Endothelial cell of umbilical vein (primary cell): ENCODE data around the gene NR6A1.

ENCODE experiments used
- POLR2A ChIP-seq: IDR thresholded peaks from 2 replicates; pipeline ENCODE4 v1.6.1; 2012; ENCODE audit warnings: low read depth, mild to moderate bottlenecking, control low read depth, low read length
- POLR2AphosphoS5 ChIP-seq: IDR thresholded peaks from 2 replicates; pipeline ENCODE4 v1.6.1; 2012; ENCODE audit warnings: low read depth, mild to moderate bottlenecking, control low read depth, low read length, moderate library complexity; ENCODE audit not compliant: insufficient read depth
- TF ChIP-seq, protein P1 (sequence below), 2 donors: IDR thresholded peaks; 1 replicate in 1 of 2; 2 replicates in 1 of 2; pipeline ENCODE4 v1.5.1; 2011; ENCODE audit warnings: low read length in 2 of 2, mild to moderate bottlenecking in 2 of 2, moderate library complexity in 2 of 2, control low read depth in 1 of 2, inconsistent platforms in 1 of 2, low read depth in 1 of 2; ENCODE audit not compliant: insufficient read depth in 1 of 2; ENCODE audit errors: extremely low read depth in 1 of 2
- TF ChIP-seq, protein P2 (sequence below): IDR thresholded peaks from 2 replicates; pipeline ENCODE4 v1.6.1; 2011; ENCODE audit not compliant: insufficient read depth, insufficient read length

DNA sequence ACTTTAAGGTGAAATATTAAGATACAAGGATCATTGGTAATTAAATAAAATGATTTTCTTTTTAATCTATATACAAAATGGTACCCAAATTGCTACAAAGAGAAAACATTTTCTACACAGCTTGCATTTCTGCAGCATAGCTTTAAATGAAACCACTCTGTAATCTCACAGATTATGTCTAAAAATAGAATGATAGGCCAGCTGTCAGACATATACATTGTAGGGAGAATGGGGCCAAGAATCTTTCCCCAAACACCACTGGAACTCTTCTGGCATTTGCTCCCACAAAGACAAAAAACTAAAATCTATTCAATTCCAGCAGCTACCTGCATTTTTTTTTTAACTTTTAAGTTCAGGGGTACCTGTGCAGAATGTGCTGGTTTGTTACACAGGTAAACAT lies 139.8 kb downstream of the NR6A1 start:
- TF ChIP-seq, protein P1, sequence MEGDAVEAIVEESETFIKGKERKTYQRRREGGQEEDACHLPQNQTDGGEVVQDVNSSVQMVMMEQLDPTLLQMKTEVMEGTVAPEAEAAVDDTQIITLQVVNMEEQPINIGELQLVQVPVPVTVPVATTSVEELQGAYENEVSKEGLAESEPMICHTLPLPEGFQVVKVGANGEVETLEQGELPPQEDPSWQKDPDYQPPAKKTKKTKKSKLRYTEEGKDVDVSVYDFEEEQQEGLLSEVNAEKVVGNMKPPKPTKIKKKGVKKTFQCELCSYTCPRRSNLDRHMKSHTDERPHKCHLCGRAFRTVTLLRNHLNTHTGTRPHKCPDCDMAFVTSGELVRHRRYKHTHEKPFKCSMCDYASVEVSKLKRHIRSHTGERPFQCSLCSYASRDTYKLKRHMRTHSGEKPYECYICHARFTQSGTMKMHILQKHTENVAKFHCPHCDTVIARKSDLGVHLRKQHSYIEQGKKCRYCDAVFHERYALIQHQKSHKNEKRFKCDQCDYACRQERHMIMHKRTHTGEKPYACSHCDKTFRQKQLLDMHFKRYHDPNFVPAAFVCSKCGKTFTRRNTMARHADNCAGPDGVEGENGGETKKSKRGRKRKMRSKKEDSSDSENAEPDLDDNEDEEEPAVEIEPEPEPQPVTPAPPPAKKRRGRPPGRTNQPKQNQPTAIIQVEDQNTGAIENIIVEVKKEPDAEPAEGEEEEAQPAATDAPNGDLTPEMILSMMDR (IDR thresholded peaks at IDR 0.05; ENCODE audit: extremely low read depth in 1 of 2, insufficient read depth in 1 of 2, low read depth in 1 of 2, low read length in 2 of 2) = no peak
- TF ChIP-seq POLR2A (no peak), POLR2AphosphoS5 (no peak)
- TF ChIP-seq, protein P2, sequence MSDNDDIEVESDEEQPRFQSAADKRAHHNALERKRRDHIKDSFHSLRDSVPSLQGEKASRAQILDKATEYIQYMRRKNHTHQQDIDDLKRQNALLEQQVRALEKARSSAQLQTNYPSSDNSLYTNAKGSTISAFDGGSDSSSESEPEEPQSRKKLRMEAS = no peak
